ENCODE results near the gene LARGE1.

- TF ChIP-seq POLR2A (conservative IDR thresholded peaks at IDR 0.05) = no peak
- TF ChIP-seq, protein P1, sequence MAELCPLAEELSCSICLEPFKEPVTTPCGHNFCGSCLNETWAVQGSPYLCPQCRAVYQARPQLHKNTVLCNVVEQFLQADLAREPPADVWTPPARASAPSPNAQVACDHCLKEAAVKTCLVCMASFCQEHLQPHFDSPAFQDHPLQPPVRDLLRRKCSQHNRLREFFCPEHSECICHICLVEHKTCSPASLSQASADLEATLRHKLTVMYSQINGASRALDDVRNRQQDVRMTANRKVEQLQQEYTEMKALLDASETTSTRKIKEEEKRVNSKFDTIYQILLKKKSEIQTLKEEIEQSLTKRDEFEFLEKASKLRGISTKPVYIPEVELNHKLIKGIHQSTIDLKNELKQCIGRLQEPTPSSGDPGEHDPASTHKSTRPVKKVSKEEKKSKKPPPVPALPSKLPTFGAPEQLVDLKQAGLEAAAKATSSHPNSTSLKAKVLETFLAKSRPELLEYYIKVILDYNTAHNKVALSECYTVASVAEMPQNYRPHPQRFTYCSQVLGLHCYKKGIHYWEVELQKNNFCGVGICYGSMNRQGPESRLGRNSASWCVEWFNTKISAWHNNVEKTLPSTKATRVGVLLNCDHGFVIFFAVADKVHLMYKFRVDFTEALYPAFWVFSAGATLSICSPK (IDR thresholded peaks at IDR 0.05; ENCODE audit: borderline replicate concordance) = no peak
- no peak for TF ChIP-seq CHD2 (IDR thresholded peaks at IDR 0.05; ENCODE audit: low read depth, low read length)
- no peak for TF ChIP-seq POLR2AphosphoS5 (IDR thresholded peaks at IDR 0.05; ENCODE audit: control insufficient read depth, insufficient read depth, low read depth, low read length)
- TF ChIP-seq TEAD2 (tag; IDR thresholded peaks at IDR 0.05) = no peak
- TF ChIP-seq, protein P2, sequence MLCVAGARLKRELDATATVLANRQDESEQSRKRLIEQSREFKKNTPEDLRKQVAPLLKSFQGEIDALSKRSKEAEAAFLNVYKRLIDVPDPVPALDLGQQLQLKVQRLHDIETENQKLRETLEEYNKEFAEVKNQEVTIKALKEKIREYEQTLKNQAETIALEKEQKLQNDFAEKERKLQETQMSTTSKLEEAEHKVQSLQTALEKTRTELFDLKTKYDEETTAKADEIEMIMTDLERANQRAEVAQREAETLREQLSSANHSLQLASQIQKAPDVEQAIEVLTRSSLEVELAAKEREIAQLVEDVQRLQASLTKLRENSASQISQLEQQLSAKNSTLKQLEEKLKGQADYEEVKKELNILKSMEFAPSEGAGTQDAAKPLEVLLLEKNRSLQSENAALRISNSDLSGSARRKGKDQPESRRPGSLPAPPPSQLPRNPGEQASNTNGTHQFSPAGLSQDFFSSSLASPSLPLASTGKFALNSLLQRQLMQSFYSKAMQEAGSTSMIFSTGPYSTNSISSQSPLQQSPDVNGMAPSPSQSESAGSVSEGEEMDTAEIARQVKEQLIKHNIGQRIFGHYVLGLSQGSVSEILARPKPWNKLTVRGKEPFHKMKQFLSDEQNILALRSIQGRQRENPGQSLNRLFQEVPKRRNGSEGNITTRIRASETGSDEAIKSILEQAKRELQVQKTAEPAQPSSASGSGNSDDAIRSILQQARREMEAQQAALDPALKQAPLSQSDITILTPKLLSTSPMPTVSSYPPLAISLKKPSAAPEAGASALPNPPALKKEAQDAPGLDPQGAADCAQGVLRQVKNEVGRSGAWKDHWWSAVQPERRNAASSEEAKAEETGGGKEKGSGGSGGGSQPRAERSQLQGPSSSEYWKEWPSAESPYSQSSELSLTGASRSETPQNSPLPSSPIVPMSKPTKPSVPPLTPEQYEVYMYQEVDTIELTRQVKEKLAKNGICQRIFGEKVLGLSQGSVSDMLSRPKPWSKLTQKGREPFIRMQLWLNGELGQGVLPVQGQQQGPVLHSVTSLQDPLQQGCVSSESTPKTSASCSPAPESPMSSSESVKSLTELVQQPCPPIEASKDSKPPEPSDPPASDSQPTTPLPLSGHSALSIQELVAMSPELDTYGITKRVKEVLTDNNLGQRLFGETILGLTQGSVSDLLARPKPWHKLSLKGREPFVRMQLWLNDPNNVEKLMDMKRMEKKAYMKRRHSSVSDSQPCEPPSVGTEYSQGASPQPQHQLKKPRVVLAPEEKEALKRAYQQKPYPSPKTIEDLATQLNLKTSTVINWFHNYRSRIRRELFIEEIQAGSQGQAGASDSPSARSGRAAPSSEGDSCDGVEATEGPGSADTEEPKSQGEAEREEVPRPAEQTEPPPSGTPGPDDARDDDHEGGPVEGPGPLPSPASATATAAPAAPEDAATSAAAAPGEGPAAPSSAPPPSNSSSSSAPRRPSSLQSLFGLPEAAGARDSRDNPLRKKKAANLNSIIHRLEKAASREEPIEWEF (CRISPR knock-in tag; IDR thresholded peaks at IDR 0.05) = no peak
- no peak for TF ChIP-seq EHMT2 (IDR thresholded peaks at IDR 0.05)
- TF ChIP-seq, protein P3, sequence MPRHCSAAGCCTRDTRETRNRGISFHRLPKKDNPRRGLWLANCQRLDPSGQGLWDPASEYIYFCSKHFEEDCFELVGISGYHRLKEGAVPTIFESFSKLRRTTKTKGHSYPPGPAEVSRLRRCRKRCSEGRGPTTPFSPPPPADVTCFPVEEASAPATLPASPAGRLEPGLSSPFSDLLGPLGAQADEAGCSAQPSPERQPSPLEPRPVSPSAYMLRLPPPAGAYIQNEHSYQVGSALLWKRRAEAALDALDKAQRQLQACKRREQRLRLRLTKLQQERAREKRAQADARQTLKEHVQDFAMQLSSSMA (CRISPR knock-in tag; IDR thresholded peaks at IDR 0.05) = no peak
- TF ChIP-seq ZNF668 (CRISPR knock-in tag; IDR thresholded peaks at IDR 0.05) = no peak
These were observed 328.3 kb downstream of the LARGE1 start for GRCh38 chr22:33591946-33592345.

All from K562 (cell line).